GM18517 (cell line): ENCODE results near the gene NTRK2.
A peak's percentile ranks its signal among the peaks of the same experiment; 100 is the strongest.

Experiments used
- ATAC-seq: cut with Tn5 transposase; IDR thresholded peaks from one replicate; pipeline ENCODE4 v1.9.1; 2021; ENCODE audit warnings: mild to moderate bottlenecking, moderate library complexity; ENCODE audit not compliant: unreplicated experiment

NTRK2 gene

DNA sequence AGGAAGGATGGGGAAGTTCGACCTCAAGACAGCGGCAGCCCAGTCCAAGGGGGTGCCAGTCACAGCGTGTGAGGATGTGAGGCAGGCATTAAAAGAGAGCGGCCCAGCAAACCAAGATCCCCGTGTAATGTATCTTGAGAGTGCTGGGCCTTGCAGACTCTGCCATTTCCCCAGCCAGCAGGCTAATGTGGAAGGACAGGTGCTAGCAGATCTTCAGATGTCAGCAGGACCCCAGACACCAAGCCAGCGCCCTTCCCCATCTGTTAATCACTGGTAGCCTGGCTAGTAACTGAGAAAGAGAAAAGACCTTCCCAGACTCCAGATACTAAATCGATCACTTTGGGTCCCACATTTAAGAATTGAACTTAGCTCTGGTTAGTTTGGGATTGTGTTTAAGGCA is 62.2 kb downstream of the NTRK2 start:
- ATAC-seq, result no peak

GRCh38 chr9:84736081-84736480 is 66.6 kb downstream of the NTRK2 start:
- no peak for ATAC-seq

DNA sequence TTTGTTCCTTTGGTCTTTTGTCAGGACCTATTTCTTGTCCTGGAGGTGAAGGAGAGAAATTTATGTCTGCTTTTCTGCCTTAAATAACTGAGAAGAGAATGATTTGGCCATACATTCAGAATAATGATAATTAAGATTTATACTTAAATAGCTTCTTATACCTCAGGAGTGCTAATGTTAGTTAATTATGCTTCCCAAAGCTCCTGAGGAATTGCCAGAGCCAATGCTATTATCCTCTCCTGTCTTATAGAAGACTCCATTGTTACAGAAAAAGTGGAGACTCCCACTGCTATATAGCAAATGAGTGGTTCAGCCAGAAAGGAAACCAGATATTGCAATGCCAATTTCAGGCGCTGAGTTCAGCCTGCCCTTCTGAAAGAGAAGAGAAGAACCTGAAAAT is 67.0 kb downstream of the NTRK2 start:
- no peak for ATAC-seq

- no peak for ATAC-seq
Measured at GRCh38 chr9:84738353-84738752, 68.8 kb downstream of the NTRK2 start.

- ATAC-seq, result no peak
Measured at GRCh38 chr9:84742261-84742660, 72.7 kb downstream of the NTRK2 start.

- ATAC-seq, result no peak
Measured at GRCh38 chr9:84744195-84744594, 74.7 kb downstream of the NTRK2 start.

GRCh38 chr9:84744726-84745125 is 75.2 kb downstream of the NTRK2 start:
- ATAC-seq, result no peak

GRCh38 chr9:84748112-84748511 is 78.6 kb downstream of the NTRK2 start:
- no peak for ATAC-seq

DNA sequence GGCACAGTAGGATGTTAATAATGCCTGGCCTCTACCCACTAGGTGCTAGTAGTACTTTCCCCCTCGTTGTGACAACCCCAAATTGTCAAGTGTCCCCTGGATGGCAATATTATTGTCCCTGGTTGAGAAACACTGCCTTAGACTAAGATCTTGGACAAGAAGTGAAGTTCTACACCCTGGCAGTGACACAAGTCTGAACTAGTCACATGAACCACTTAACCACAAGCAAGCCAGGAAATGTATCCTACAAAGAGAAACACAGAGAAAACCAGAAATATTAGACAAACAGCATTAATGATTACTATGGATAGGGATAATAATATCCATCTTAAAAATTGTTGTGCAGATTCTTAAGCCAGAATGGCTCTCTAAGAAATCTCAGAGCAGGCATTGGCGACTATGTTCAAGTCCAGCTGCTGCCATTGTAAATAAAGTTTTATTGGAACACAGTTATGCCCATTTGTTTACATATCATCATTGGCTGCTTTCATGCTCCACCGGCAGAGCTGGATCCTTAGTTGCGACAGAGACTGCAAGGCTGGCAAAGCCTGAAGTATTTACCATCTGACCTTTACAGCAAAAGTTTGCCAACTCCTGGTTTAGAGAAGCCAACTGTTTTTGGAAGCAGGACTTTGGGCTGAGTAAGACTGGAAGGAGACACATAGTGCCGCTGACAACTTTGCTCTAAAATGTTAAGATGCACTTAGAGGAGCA is 80.8 kb downstream of the NTRK2 start:
- ATAC-seq, result no peak

GRCh38 chr9:84751921-84752320 is 82.4 kb downstream of the NTRK2 start:
- no peak for ATAC-seq

DNA sequence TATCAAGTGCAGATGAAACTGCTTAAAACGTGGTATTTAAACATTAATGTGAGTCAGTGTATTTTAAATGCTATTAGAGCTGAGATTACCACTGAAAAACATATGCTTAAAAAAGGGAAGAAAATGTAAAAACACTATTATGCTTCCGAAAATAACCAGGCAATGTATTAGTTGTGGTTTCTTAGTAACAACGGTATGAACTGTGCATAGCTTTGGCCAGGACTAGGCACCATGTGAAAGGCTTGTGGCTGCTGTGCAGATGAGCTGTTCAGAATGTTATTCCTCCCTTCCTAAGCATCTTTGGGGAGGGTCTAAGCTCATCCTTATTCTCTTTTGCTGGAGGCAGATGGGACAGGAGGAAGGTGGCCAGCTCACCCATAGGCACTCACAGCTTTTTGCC is 84.9 kb downstream of the NTRK2 start:
- no peak for ATAC-seq

GRCh38 chr9:84754881-84755280 is 85.4 kb downstream of the NTRK2 start:
- no peak for ATAC-seq

- ATAC-seq, result no peak
Measured at GRCh38 chr9:84755380-84755779, 85.9 kb downstream of the NTRK2 start.

DNA sequence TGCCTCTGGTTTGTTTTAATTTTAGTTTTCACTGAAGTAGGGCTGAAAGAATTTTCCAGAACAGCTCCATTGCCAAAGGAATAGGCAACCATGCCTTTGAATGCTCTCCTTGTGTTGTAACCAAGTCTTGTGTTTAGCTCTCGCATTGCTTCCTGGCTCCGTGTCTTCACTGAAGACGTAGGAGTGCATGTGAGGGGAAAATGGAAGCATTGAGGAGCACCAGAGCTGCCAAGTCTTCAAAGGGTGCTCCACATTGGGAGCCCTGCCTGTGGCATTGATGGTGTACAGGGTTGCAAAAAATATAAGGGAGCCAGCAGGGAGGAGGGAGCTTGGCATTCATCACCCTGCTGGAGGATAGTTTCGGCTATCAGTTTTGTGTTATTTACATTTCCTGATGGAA is 86.6 kb downstream of the NTRK2 start:
- no peak for ATAC-seq

- no peak for ATAC-seq
Measured at GRCh38 chr9:84756731-84757130, 87.2 kb downstream of the NTRK2 start.

DNA sequence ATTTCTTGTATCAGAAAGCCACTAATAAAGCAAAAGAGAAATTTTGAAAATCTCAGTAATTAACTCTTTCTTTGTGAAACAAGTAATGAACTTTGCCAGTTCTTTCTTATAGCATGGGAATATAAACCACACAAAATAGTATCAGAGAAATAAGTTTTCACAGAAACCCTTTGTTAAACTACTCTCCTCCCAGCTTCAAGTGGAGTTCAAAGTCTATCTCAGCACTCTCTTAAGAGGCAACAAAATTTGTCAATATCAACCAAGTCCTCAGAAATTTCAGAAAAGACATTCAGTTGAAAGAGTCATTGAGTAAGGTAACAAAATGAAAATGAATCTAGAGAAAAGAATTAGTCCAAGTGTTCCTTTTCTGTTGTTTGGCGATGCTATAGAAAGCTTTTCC is 89.3 kb downstream of the NTRK2 start:
- ATAC-seq, result no peak

GRCh38 chr9:84759300-84759750 is 89.8 kb downstream of the NTRK2 start:
- ATAC-seq, result peak; percentile 70

GRCh38 chr9:84759804-84760203 is 90.3 kb downstream of the NTRK2 start:
- ATAC-seq, result no peak

GRCh38 chr9:84761137-84761808 is 91.7 kb downstream of the NTRK2 start:
- no peak for ATAC-seq

DNA sequence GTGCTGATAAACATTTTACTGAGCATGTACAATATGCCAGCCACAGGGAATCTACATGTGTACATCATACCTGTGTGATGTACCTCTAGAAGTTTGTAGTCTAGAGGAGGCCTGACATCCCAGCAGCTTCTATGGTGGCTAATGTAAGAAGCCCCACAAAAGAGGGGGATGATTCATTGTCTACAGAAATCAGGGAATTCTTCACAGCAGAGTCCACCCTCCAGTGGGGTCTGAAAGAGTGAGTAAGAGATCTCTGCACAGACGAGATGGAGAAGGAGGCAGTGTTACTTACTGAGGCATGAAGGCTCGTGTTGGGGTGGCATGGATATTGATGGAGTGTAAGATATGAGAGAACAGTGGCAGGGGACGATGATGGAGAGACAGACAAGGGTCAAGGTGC is 103.0 kb downstream of the NTRK2 start:
- ATAC-seq, result no peak

- no peak for ATAC-seq
Measured at GRCh38 chr9:84773022-84773421, 103.5 kb downstream of the NTRK2 start.

DNA sequence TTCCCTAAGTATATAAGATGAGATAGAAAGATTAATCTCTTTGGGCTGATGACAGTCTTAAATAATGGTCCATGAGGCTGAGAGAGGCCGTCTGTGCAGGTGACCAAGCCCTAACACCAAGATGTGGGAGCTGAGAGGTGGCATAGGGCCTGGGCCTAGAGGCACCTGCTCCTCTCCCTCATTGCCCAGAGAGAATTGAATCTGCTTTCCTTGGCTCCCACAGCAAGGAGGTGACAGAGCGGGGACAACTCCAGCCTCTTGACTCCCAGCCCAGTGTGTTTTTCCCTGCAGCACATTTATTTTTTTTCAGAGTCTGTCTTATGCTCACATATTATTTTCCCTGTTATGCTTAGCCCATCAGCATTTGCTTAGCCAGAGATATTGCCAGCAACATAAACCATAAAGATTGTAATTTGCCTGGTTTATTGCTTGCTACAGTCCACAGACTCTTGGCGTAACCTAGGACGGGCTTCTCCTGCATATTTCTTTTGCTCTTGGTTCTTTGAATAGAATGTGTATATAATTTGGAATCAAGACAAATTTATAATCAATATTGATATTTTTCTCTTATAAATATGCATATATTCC is 105.6 kb downstream of the NTRK2 start:
- no peak for ATAC-seq
